GM12801 (cell line): Measurements from ENCODE around the gene SIGLEC15.

Experiments used
- TF ChIP-seq, protein P1 (sequence below): IDR thresholded peaks from one replicate; pipeline ENCODE4 v1.5.1; 2011; ENCODE audit warnings: control low read depth; ENCODE audit not compliant: insufficient read length; ENCODE audit errors: extremely low read depth

Gene SIGLEC15

GRCh38 chr18:45852631-45853030 lies 27.2 kb downstream of the SIGLEC15 start:
- TF ChIP-seq, protein P1, sequence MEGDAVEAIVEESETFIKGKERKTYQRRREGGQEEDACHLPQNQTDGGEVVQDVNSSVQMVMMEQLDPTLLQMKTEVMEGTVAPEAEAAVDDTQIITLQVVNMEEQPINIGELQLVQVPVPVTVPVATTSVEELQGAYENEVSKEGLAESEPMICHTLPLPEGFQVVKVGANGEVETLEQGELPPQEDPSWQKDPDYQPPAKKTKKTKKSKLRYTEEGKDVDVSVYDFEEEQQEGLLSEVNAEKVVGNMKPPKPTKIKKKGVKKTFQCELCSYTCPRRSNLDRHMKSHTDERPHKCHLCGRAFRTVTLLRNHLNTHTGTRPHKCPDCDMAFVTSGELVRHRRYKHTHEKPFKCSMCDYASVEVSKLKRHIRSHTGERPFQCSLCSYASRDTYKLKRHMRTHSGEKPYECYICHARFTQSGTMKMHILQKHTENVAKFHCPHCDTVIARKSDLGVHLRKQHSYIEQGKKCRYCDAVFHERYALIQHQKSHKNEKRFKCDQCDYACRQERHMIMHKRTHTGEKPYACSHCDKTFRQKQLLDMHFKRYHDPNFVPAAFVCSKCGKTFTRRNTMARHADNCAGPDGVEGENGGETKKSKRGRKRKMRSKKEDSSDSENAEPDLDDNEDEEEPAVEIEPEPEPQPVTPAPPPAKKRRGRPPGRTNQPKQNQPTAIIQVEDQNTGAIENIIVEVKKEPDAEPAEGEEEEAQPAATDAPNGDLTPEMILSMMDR, result no peak

GRCh38 chr18:45854036-45854586 lies 28.6 kb downstream of the SIGLEC15 start:
- TF ChIP-seq, protein P1, result no peak

DNA sequence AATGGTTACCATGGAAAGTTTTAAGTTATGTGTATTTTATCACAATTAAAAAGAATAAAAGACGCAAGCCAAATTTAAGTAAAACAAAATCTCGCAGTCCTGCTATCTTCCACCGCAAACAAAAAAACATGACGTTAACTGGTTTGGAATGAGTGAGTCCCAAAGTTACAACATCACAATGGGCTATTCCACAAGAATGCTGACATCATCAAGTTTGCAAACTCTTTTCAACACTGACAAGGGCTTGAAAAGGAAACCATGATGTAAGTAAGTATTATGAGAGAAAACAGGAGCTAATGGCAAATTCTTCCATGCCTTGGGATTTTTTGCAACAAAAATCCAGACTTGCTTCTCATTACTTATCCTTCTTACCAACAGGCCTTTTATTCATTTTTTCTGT lies 31.1 kb downstream of the SIGLEC15 start:
- TF ChIP-seq, protein P1, result no peak

DNA sequence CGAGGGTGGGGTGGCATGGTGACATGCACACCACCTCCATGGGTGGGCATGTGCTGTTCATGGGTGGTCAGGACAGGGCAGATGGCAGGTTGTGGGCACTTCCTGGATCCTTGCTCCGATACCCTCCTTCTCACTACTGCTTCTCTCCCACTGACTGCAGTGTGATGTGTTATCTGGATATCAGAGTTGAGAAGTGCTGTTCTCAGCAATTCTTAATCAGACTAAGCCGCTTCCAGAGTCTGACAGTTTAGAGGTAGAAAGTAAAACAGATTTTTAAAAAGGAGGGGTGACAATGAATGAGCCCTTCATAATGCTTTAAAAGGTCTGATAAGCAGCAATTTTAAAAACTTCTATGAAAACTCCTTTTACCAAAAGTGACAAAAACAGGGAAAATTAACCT lies 33.9 kb downstream of the SIGLEC15 start:
- TF ChIP-seq, protein P1, result no peak

DNA sequence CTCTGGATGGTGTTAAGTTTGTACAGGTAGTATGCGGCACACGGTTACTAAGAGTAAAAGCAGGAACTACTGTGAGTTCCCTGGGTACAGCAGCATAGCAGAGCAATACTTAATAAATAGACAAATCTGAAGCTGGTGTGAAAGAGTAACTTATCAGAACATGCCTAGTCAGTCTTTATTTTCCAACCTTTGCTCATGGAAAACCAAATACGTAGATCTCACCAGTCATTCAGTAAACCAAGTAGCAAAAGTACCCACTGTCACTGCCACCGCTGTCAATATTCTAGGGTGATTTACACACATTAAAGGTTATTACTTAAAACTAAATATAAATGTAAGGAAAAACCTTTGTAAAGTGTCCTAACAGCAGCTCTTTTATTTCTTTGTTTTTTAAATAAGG lies 35.0 kb downstream of the SIGLEC15 start:
- TF ChIP-seq, protein P1, result no peak

DNA sequence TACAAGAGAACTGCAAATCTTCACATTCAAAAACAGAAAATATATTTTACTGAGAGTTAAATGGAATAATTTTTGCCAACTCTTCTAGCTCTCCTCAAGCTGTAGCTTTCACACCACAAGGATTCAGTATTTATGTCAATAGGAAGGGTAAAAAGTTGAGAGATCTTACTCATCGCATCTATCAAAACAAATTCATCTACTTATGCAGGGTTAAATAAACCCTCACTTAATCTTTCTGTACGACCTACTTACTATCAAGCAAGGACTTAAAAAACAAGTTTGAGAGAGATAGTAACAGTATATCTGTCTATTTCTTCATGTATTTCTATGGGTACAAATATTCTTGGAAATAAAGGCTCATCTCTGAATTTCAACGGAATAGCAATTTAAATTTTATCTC lies 35.5 kb downstream of the SIGLEC15 start:
- TF ChIP-seq, protein P1, result no peak

GRCh38 chr18:45861926-45862325 lies 36.5 kb downstream of the SIGLEC15 start:
- TF ChIP-seq, protein P1, result no peak

- TF ChIP-seq, protein P1, result no peak
Measured at GRCh38 chr18:45863469-45863868, 38.0 kb downstream of the SIGLEC15 start.
